K562 (cell line): ENCODE data around the gene CREB3L2. TPM values are rescaled to one million over a fixed set of nuclear protein-coding genes. Genes with fewer than 3 reads are reported as not detected.
A peak's percentile ranks its signal among the peaks of the same experiment; 100 is the strongest.

Experiments used
- ATAC-seq: fragments of 200-7000 bp; cut with Tn5 transposase; 3 replicates; pipeline ENCODE4 v1.9.1; 2020; ENCODE audit warnings: moderate library complexity
- BruUV-seq: library from RNA; stranded (reverse); fragments of 400-500 nt; replicated peaks from 2 replicates; lab custom pipeline; 2021; lab: Mats Ljungman, UMichigan
- CTCF ChIA-PET: fragments of 300-600 bp; formaldehyde crosslinking; extraction: SDS; loops from one replicate; lab custom pipeline; 2021; ENCODE audit warnings: low intra/inter-chr PET ratio; lab: Yijun Ruan, JAX
- POLR2A ChIA-PET: fragments of 300-600, 350-650 bp; sonication (Branson Sonifier 250); formaldehyde crosslinking; extraction: SDS; loops from one replicate; lab custom pipeline; 2021; ENCODE audit warnings: antibody characterized with exemption, inconsistent platforms; lab: Yijun Ruan, JAX
- DNase-seq, 4 experiments: peaks; one replicate each; pipeline versions ENCODE4 v3.0.0 to v3.0.0-alpha.2; 2011 to 2018; ENCODE audit warnings: low spot score in 3 of 4, mixed read lengths in 3 of 4; ENCODE audit errors: extremely low read depth in 1 of 4
- FAIRE-seq: peaks from 2 replicates; lab custom pipeline; 2011; peaks lifted over from hg19 to GRCh38; lab: Jason Lieb, UNC
- H2AFZ ChIP-seq: 2 replicates; pipeline ENCODE4 v1.6.0; 2011; ENCODE audit warnings: low read depth, low read length, control low read depth, inconsistent platforms
- H3K27ac ChIP-seq: fragments of 200-600 bp; 3 replicates; pipeline ENCODE4 v1.8.0; 2011; ENCODE audit warnings: low read depth, mild to moderate bottlenecking, control low read depth, inconsistent platforms, low read length, moderate library complexity, mixed read lengths; ENCODE audit errors: extremely low read depth
- H3K27me3 ChIP-seq, 2 experiments: fragments of 300-600 bp in 1 of 2; 2 replicates in 1 of 2; 3 replicates in 1 of 2; pipeline versions ENCODE4 v1.6.0 to v1.8.0; 2011; ENCODE audit warnings: inconsistent platforms in 2 of 2, low read length in 2 of 2, mild to moderate bottlenecking in 1 of 2, mixed read lengths in 1 of 2, moderate library complexity in 1 of 2; ENCODE audit not compliant: control insufficient read depth in 2 of 2, insufficient read depth in 2 of 2
- H3K36me3 ChIP-seq: fragments of 300-600 bp; 3 replicates; pipeline ENCODE4 v1.8.0; 2011; ENCODE audit warnings: mild to moderate bottlenecking, low read length, inconsistent platforms; ENCODE audit not compliant: control insufficient read depth, insufficient read depth
- H3K4me1 ChIP-seq, 2 experiments: fragments of 200-600 bp in 1 of 2; replicated peaks in 1 of 2; 2 replicates in 1 of 2; 3 replicates in 1 of 2; pipeline versions ENCODE4 v1.5.1 to v1.8.0; 2011; ENCODE audit warnings: inconsistent platforms in 2 of 2, low read length in 2 of 2, mild to moderate bottlenecking in 1 of 2, mixed read lengths in 1 of 2, moderate library complexity in 1 of 2; ENCODE audit not compliant: control insufficient read depth in 2 of 2, insufficient read depth in 2 of 2
- H3K4me2 ChIP-seq: 2 replicates; pipeline ENCODE4 v1.6.1; 2011; ENCODE audit warnings: low read length, control low read depth, inconsistent platforms, mixed read lengths; ENCODE audit not compliant: insufficient read depth
- H3K4me3 ChIP-seq: fragments of 200-600 bp; sonication (generic), shearing (Covaris generic); 2 replicates; pipeline ENCODE4 v1.5.1; 2016; ENCODE audit warnings: control low read depth, inconsistent platforms
- H3K79me2 ChIP-seq: fragments of 200-600 bp; 3 replicates; pipeline ENCODE4 v1.8.0; 2011; ENCODE audit warnings: low read length, inconsistent platforms; ENCODE audit not compliant: control insufficient read depth, insufficient read depth
- H3K9ac ChIP-seq, 2 experiments: 2 replicates each; pipeline versions ENCODE4 v1.6.0 to v1.6.1; 2011; ENCODE audit warnings: low read depth in 2 of 2, low read length in 2 of 2, control low read depth in 1 of 2, inconsistent platforms in 1 of 2, mild to moderate bottlenecking in 1 of 2, mixed read lengths in 1 of 2; ENCODE audit not compliant: insufficient read depth in 1 of 2
- H3K9me1 ChIP-seq: one replicate; pipeline ENCODE4 v1.6.0; 2011; ENCODE audit warnings: inconsistent platforms, mild to moderate bottlenecking, low read length, moderate library complexity; ENCODE audit not compliant: control insufficient read depth, insufficient read depth
- H3K9me3 ChIP-seq: replicated peaks from 2 replicates; pipeline ENCODE4 v1.5.1; 2011; ENCODE audit warnings: low read depth, low read length, inconsistent platforms; ENCODE audit not compliant: control insufficient read depth, insufficient read depth
- H4K20me1 ChIP-seq: replicated peaks from 2 replicates; pipeline ENCODE4 v1.6.1; 2011; ENCODE audit warnings: low read length, inconsistent platforms, mixed read lengths; ENCODE audit not compliant: control insufficient read depth, insufficient read depth
- BRCA1 ChIP-seq, 2 experiments: fragments of 450-650 bp in 1 of 2; sonication (generic) in 1 of 2; formaldehyde crosslinking in 1 of 2; IDR thresholded peaks; 2 replicates each; pipeline versions ENCODE4 v1.5.0 to v1.6.1; 2017 to 2020; ENCODE audit warnings: mild to moderate bottlenecking in 1 of 2, missing genetic modification reagents in 1 of 2
- ESRRA ChIP-seq: fragments of 450-650 bp; IDR thresholded peaks from 2 replicates; pipeline ENCODE4 v1.6.1; 2014; ENCODE audit warnings: low read depth, mild to moderate bottlenecking, moderate library complexity, borderline replicate concordance
- FOSL1 ChIP-seq: fragments of 200-800 bp; sonication (Bioruptor generic); conservative IDR thresholded peaks from 2 replicates; pipeline ENCODE4 v1.6.1; 2016; ENCODE audit warnings: missing genetic modification characterization, missing compliant biosample characterization
- NFE2 ChIP-seq: IDR thresholded peaks from 2 replicates; pipeline ENCODE4 v1.6.1; 2014; ENCODE audit warnings: antibody characterized with exemption, low read depth
- NFRKB ChIP-seq: fragments of 450-650 bp; IDR thresholded peaks from 2 replicates; pipeline ENCODE4 v1.6.1; 2016; ENCODE audit warnings: low read depth
- SAP30 ChIP-seq: fragments of 200-600 bp; sonication (generic); IDR thresholded peaks from 2 replicates; pipeline ENCODE4 v1.6.1; 2012; ENCODE audit warnings: borderline replicate concordance, low read depth, mild to moderate bottlenecking, moderate library complexity, low read length, control low read depth, inconsistent platforms; ENCODE audit not compliant: insufficient read depth, poor library complexity, severe bottlenecking
- ZNF586 ChIP-seq: fragments of 450-650 bp; formaldehyde crosslinking; conservative IDR thresholded peaks from 2 replicates; pipeline ENCODE4 v1.4.0; 2020; ENCODE audit warnings: mild to moderate bottlenecking, moderate library complexity
- in situ Hi-C: fragments of 300-500 bp; cut with MboI; formaldehyde crosslinking; loops from 4 replicates; pipeline ENCODE4 v1.15.0; 2018; ENCODE audit warnings: inconsistent platforms, mixed read lengths
- intact Hi-C: fragments of 100-400 bp; cut with micrococcal nuclease; formaldehyde crosslinking; loops from 2 replicates; pipeline ENCODE4 v1.14.2; 2022
- polyA plus RNA-seq, 8 experiments: library from polyadenylated mRNA; depleted of rRNA in 4 of 8; stranded (reverse) in 5 of 8; unstranded in 3 of 8; fragments of >200 nt; fragmentation: Nextera tagmentation in 2 of 8; fragmentation: Illumina TruSeq in 1 of 8; extraction: Ambion mirVana in 2 of 8; extraction: Trizol in 1 of 8; gene quantifications; 2 replicates each; pipeline versions ENCODE4 v1.2.1 to v1.2.3, GENCODE V29; 2011 to 2014; ENCODE audit warnings: inconsistent platforms in 1 of 8, missing spikeins in 1 of 8
- total RNA-seq, 7 experiments: library from RNA; depleted of rRNA in 6 of 7; stranded (reverse); fragments of >200 nt in 6 of 7; fragmentation: Illumina TruSeq in 2 of 7; extraction: Trizol in 2 of 7; gene quantifications; 2 replicates each; pipeline versions ENCODE4 v1.2.1 to v1.2.3, GENCODE V29; 2011 to 2021; ENCODE audit warnings: low replicate concordance in 1 of 7
- TF ChIP-seq, protein P1 (sequence below): IDR thresholded peaks from 2 replicates; pipeline ENCODE4 v1.6.1; 2011; ENCODE audit not compliant: insufficient read length; ENCODE audit errors: extremely low read depth
- TF ChIP-seq, protein P2 (sequence below): fragments of 250-450 bp; sonication (Bioruptor Pico); IDR thresholded peaks from 2 replicates; pipeline ENCODE4 v1.4.0; 2020
- TF ChIP-seq, protein P3 (sequence below), 2 experiments: fragments of 450-650 bp in 1 of 2; IDR thresholded peaks; 2 replicates each; pipeline ENCODE4 v1.6.1; 2011 to 2017; ENCODE audit warnings: low read depth in 2 of 2, antibody characterized with exemption in 1 of 2, borderline replicate concordance in 1 of 2, low read length in 1 of 2, mild to moderate bottlenecking in 1 of 2, mixed read lengths in 1 of 2; ENCODE audit not compliant: control insufficient read depth in 1 of 2
- TF ChIP-seq, protein P4 (sequence below): fragments of 250-450 bp; sonication (Bioruptor Pico); IDR thresholded peaks from 2 replicates; pipeline ENCODE4 v1.5.0; 2021

Gene CREB3L2
- total and polyA plus RNA-seq, 9 of the 15 experiments (the other 6 are each of a cell fraction or from before 2014, with no cell fraction given): 7.1 to 45.6 (median 15.8) TPM

DNA sequence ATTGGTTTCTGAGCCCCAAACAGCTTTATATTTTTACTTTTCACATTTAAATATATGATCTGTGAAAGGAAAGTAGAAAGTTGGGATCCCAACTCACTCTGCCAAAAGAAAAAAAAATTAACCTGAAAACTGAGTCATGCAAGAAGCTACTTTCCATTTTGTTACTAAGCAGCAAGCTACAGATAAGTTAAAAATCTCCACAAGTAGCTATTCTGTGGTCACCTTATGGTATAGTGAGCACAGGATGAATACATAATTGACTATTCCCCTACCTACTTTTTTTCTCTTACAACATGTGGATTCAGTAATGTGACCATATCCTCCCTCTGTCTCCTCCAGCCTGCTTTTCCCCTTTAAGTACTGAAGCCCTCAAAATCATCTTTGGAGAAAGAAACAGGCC lies 30.3 kb upstream of the CREB3L2 start:
- no peak overlapping the region for H3K9ac ChIP-seq
- H2AFZ ChIP-seq: no peak overlapping the region
- no peaks in the 10 kb centered on the region for H3K36me3 ChIP-seq
- no peaks in the 10 kb centered on the region; a peak in 2 of 5 replicates for H3K4me1 ChIP-seq
- no peak overlapping the region for H3K4me2 ChIP-seq
- H3K79me2 ChIP-seq: no peaks in the 10 kb centered on the region
- intact Hi-C loops (no loop called here), in situ Hi-C loops (no loop called here)
- ChIA-PET CTCF (no interaction called here), POLR2A (no interaction called here)
- no peaks in the 10 kb centered on the region for H3K27me3 ChIP-seq
- TF ChIP-seq, protein P1, sequence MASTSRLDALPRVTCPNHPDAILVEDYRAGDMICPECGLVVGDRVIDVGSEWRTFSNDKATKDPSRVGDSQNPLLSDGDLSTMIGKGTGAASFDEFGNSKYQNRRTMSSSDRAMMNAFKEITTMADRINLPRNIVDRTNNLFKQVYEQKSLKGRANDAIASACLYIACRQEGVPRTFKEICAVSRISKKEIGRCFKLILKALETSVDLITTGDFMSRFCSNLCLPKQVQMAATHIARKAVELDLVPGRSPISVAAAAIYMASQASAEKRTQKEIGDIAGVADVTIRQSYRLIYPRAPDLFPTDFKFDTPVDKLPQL: no peak
- TF ChIP-seq BRCA1 (IDR thresholded peaks at IDR 0.05) (no peak), BRCA1 (CRISPR knock-in tag; IDR thresholded peaks at IDR 0.05) (no peak), ZNF586 (CRISPR knock-in tag) (no peak), FOSL1 (peak; percentile 41; the same call in 1 of the 2 replicates), SAP30 (no peak), NFRKB (no peak), ESRRA (peak; percentile 15), NFE2 (0 out of 2 replicates have a peak, but pooled peaks have one; percentile 10)
- TF ChIP-seq, protein P2, sequence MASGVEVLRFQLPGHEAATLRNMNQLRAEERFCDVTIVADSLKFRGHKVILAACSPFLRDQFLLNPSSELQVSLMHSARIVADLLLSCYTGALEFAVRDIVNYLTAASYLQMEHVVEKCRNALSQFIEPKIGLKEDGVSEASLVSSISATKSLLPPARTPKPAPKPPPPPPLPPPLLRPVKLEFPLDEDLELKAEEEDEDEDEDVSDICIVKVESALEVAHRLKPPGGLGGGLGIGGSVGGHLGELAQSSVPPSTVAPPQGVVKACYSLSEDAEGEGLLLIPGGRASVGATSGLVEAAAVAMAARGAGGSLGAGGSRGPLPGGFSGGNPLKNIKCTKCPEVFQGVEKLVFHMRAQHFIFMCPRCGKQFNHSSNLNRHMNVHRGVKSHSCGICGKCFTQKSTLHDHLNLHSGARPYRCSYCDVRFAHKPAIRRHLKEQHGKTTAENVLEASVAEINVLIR (CRISPR knock-in tag): no peak
- TF ChIP-seq, protein P3, sequence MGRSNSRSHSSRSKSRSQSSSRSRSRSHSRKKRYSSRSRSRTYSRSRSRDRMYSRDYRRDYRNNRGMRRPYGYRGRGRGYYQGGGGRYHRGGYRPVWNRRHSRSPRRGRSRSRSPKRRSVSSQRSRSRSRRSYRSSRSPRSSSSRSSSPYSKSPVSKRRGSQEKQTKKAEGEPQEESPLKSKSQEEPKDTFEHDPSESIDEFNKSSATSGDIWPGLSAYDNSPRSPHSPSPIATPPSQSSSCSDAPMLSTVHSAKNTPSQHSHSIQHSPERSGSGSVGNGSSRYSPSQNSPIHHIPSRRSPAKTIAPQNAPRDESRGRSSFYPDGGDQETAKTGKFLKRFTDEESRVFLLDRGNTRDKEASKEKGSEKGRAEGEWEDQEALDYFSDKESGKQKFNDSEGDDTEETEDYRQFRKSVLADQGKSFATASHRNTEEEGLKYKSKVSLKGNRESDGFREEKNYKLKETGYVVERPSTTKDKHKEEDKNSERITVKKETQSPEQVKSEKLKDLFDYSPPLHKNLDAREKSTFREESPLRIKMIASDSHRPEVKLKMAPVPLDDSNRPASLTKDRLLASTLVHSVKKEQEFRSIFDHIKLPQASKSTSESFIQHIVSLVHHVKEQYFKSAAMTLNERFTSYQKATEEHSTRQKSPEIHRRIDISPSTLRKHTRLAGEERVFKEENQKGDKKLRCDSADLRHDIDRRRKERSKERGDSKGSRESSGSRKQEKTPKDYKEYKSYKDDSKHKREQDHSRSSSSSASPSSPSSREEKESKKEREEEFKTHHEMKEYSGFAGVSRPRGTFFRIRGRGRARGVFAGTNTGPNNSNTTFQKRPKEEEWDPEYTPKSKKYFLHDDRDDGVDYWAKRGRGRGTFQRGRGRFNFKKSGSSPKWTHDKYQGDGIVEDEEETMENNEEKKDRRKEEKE (IDR thresholded peaks at IDR 0.05; ENCODE audit: borderline replicate concordance in 1 of 2, control insufficient read depth in 1 of 2, low read depth in 2 of 2, low read length in 1 of 2): no peak
- TF ChIP-seq, protein P4, sequence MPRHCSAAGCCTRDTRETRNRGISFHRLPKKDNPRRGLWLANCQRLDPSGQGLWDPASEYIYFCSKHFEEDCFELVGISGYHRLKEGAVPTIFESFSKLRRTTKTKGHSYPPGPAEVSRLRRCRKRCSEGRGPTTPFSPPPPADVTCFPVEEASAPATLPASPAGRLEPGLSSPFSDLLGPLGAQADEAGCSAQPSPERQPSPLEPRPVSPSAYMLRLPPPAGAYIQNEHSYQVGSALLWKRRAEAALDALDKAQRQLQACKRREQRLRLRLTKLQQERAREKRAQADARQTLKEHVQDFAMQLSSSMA: no peak
- H3K9me1 ChIP-seq: no peaks in the 10 kb centered on the region
- BruUV-seq: no TSS peak
- H3K27ac ChIP-seq: no peak overlapping the region
- no peak for DNase-seq
- no peak for ATAC-seq
- FAIRE-seq: no peak
- H3K4me3 ChIP-seq: no peak overlapping the region
- H4K20me1 ChIP-seq: no peaks in the 10 kb centered on the region
- no peaks in the 10 kb centered on the region for H3K9me3 ChIP-seq
